HG03280 (cell line): ENCODE measurements around the gene NR2F2.
"Not testable (repeated sequence)": the region's sequence is repeated elsewhere in the genome, so short reads cannot be mapped to it uniquely, and the experiment has no call there.

Experiments
- ATAC-seq: cut with Tn5 transposase; IDR thresholded peaks from one replicate; pipeline ENCODE4 v1.9.1; 2021; ENCODE audit warnings: mild to moderate bottlenecking, moderate library complexity; ENCODE audit not compliant: unreplicated experiment

The NR2F2 gene

GRCh38 chr15:96365781-96366525 is 35.5 kb downstream of the NR2F2 start:
- ATAC-seq = no peak

GRCh38 chr15:96366526-96366877 is 36.0 kb downstream of the NR2F2 start:
- ATAC-seq = no peak

DNA sequence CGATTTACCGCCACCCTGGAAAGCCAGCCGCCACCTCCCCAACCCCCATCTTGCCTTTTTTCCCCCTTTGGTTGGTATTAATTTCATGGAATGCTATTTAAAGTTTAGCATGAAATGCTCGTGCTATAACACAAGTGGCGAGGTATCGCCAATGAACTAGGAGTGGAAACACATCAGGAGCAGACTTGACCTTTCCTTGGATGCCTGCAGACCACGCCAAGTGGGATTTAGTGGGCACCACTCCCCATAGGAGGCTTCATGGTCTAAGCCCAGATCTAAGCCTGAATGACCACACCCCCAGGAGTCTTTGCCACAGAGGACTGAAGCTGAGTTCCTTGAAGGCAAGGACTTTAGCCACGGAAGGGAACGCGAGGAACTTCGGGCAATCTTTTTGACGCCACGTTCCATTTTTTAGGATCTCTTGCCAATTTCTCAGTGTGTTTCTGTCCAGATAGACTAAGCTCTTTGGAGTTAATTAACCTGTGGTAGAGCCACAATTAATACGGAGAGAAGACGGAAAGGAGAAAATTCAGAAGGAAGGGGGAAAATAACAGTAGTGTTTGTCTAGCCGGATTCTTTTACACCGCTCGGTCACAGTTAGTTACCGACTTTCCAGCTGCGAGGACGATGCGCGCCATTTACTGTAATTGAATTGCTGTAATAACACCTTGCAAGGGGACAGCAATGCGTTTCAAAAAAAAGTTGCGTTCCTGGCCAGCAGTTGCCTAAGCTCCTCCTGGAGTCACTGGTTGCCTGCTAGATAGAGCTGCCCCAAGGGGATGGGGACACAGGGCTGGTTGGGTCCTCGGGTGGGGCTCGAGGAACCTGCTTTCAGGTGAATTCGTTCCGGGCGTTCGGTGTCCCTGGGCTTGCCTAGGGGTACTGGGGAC is 37.1 kb downstream of the NR2F2 start:
- no peak for ATAC-seq

GRCh38 chr15:96369351-96369750 is 38.9 kb downstream of the NR2F2 start:
- ATAC-seq = no peak

DNA sequence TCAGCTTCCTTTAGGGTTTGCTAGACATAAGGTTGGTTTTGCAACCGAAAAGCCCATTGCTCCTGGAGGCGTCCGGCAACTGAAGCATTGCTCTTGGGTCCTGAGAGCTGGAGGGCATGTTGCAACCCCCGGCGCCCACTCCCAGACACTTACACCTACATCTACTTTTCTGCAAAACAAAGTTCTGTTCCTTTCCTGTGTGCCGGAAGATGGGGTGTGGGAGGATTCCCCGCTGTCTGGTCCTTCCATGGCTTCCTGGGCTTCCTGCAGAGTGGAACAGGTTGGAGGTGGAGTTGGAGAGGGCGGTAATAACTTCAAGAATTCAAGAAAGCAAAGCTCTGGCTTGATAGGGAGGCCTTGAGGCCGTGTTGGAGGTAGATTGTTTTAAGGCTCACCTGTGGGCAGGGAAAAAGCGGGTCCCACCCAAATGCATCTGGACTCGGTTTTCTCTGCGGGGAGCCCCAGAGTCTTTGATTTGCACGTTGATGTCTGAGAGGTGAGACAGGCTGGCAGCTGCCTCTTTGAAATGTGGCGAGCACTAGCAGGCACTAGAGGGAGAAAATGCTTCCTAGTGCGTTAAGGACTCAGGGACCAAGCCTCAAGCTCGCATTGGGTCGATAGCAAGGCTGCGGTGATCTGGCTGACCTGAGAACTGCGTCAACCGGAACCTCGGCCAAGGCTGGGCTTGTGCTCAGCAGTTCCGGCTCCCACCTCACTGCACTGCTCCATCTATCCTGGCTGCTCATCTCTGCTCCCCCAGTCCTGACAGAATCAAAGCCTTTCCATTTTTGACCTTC is 39.5 kb downstream of the NR2F2 start:
- ATAC-seq = no peak

- no peak for ATAC-seq
Observed at GRCh38 chr15:96372554-96372953, 42.1 kb downstream of the NR2F2 start.

DNA sequence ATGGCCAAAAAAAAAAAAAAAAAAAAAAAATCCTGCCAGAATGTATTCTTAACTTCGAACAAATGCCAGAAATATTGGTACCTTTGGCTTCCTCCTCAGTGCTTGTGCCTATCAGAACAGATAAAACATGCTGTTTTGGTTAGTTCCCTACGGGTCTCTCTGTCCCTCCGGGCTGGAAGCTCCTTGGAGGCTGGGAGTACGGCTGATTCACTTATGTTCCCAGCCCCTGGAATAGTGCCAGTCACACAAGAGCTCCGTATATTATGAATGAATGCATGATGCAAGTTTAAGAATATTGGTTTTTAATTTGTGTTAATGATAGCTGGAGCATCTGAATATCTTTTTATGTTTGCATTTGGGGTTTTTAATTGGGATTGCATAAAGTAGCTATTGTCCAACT is 44.0 kb downstream of the NR2F2 start:
- no peak for ATAC-seq

- not testable (repeated sequence) for ATAC-seq
Observed at GRCh38 chr15:96379592-96379991, 49.1 kb downstream of the NR2F2 start.

- no peak for ATAC-seq
Observed at GRCh38 chr15:96381463-96381862, 51.0 kb downstream of the NR2F2 start.

- ATAC-seq = no peak
Observed at GRCh38 chr15:96385195-96385594, 54.7 kb downstream of the NR2F2 start.

- ATAC-seq = no peak
Observed at GRCh38 chr15:96388673-96389072, 58.2 kb downstream of the NR2F2 start.
